ENCODE data around the gene APOC4. TPM values are rescaled to one million over a fixed set of nuclear protein-coding genes. Genes with fewer than 3 reads are reported as not detected.
A peak's percentile ranks its signal among the peaks of the same experiment; 100 is the strongest.

The APOC4 gene
- total and polyA plus RNA-seq, 7 experiments from 2014 or later, result not detected

DNA sequence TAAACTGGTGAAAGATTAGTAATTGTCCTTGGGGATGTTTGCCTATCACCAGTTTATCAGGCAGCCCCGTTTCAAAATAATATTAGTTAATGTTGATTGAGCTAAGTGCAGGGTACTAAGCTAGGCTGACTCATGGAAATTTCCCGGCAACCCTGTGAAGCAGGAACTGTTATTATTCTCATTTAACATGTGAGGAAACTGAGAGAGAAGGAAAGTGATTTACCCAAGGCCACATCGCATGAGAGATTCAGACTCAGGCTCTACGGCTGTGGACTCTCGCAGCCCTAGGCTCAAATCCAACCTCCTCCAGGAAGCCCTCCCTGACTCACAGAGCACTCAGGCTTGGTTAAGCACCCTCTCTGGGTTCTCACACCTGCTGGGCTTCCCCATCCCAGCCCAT lies 32.8 kb downstream of the APOC4 start:
- no peaks in the 10 kb centered on the region for H3K4me1 ChIP-seq (ENCODE audit: control insufficient read depth in 2 of 2, insufficient read depth in 2 of 2, low read length in 2 of 2)
- H3K27me3 ChIP-seq (ENCODE audit: control insufficient read depth in 2 of 2, insufficient read depth in 2 of 2, low read length in 2 of 2), result no peaks in the 10 kb centered on the region
- no peaks in the 10 kb centered on the region for H3K27me3 Mint-ChIP-seq
- DNase-seq (no peak), ATAC-seq (no peak)
- no peak overlapping the region for H3K27ac Mint-ChIP-seq
- intact Hi-C loops (cut with micrococcal nuclease), result no loop called here
- H3K4me1 Mint-ChIP-seq, result peaks cover 0 to 5% (median 0%) of the 10 kb centered on the region in 7 donors
- H3K36me3 ChIP-seq (ENCODE audit: control insufficient read depth in 2 of 3, insufficient read depth in 3 of 3, low read length in 3 of 3), result peaks cover 26 to 78% (median 40%) of the 10 kb centered on the region in 3 experiments
- H3K9me3 Mint-ChIP-seq, result no peaks in the 10 kb centered on the region
- POLR2A ChIA-PET, result interaction anchor here (0.6 kb wide), 1 partner anchor 230 kb away, joined by 4 read pairs; no protein-coding TSS in a partner anchor
- H3K27ac ChIP-seq (ENCODE audit: low read depth, low read length), result no peak overlapping the region
- CTCF ChIA-PET, result no interaction called here
- peaks cover 0 to 40% (median 10%) of the 10 kb centered on the region in 5 donors for H3K36me3 Mint-ChIP-seq
- H3K4me3 Mint-ChIP-seq, result no peak overlapping the region
- H3K4me3 ChIP-seq (ENCODE audit: low read length), result no peak overlapping the region
- no peaks in the 10 kb centered on the region for H3K9me3 ChIP-seq (ENCODE audit: control insufficient read depth in 2 of 3, low read length in 3 of 3)

GRCh38 chr19:44975444-44975843 lies 33.4 kb downstream of the APOC4 start:
- H3K9me3 ChIP-seq (ENCODE audit: control insufficient read depth in 2 of 3, low read length in 3 of 3), result no peaks in the 10 kb centered on the region
- no peak overlapping the region for H3K27ac ChIP-seq (ENCODE audit: low read depth, low read length)
- POLR2A ChIA-PET, result interaction anchor here (0.6 to 1.3 kb wide), 2 partner anchors 18 to 229 kb away, joined by 3 to 4 read pairs; no protein-coding TSS in a partner anchor
- peaks cover 0 to 41% (median 10%) of the 10 kb centered on the region in 5 donors for H3K36me3 Mint-ChIP-seq
- no peaks in the 10 kb centered on the region for H3K9me3 Mint-ChIP-seq
- H3K4me1 Mint-ChIP-seq, result peaks cover 0 to 4% (median 0%) of the 10 kb centered on the region in 7 donors
- no peaks in the 10 kb centered on the region for H3K4me1 ChIP-seq (ENCODE audit: control insufficient read depth in 2 of 2, insufficient read depth in 2 of 2, low read length in 2 of 2)
- intact Hi-C loops (cut with micrococcal nuclease), result no loop called here
- H3K4me3 ChIP-seq (ENCODE audit: low read length), result no peak overlapping the region
- CTCF ChIA-PET, result interaction anchor here (0.7 kb wide), 1 partner anchor 1344 kb away, joined by 3 read pairs; no protein-coding TSS in a partner anchor
- no peaks in the 10 kb centered on the region for H3K27me3 ChIP-seq (ENCODE audit: control insufficient read depth in 2 of 2, insufficient read depth in 2 of 2, low read length in 2 of 2)
- no peak overlapping the region for H3K4me3 Mint-ChIP-seq
- H3K27me3 Mint-ChIP-seq, result no peaks in the 10 kb centered on the region
- DNase-seq (no peak), ATAC-seq (no peak)
- peaks cover 26 to 77% (median 37%) of the 10 kb centered on the region in 3 experiments for H3K36me3 ChIP-seq (ENCODE audit: control insufficient read depth in 2 of 3, insufficient read depth in 3 of 3, low read length in 3 of 3)
- H3K27ac Mint-ChIP-seq, result no peak overlapping the region

GRCh38 chr19:44984005-44984404 lies 42.0 kb downstream of the APOC4 start:
- Mint-ChIP-seq H3K4me3 (no peak overlapping the region), H3K36me3 (peaks cover 0 to 20% (median 0%) of the 10 kb centered on the region in 5 donors), H3K9me3 (no peaks in the 10 kb centered on the region), H3K27me3 (no peaks in the 10 kb centered on the region), H3K4me1 (no peaks in the 10 kb centered on the region), H3K27ac (peak overlapping the region in 1 of 9 donors; percentile 32)
- ATAC-seq (peak; percentile 18), DNase-seq (no peak)
- H3K4me3 ChIP-seq (ENCODE audit: low read length), result no peak overlapping the region
- POLR2A ChIA-PET, result no interaction called here
- H3K27ac ChIP-seq (ENCODE audit: low read depth, low read length), result no peak overlapping the region
- H3K27me3 ChIP-seq (ENCODE audit: control insufficient read depth in 2 of 2, insufficient read depth in 2 of 2, low read length in 2 of 2), result no peaks in the 10 kb centered on the region
- intact Hi-C loops (cut with micrococcal nuclease), result no loop called here
- CTCF ChIA-PET, result no interaction called here
- H3K4me1 ChIP-seq (ENCODE audit: control insufficient read depth in 2 of 2, insufficient read depth in 2 of 2, low read length in 2 of 2), result no peaks in the 10 kb centered on the region
- no peaks in the 10 kb centered on the region for H3K9me3 ChIP-seq (ENCODE audit: control insufficient read depth in 2 of 3, low read length in 3 of 3)
- H3K36me3 ChIP-seq (ENCODE audit: control insufficient read depth in 2 of 3, insufficient read depth in 3 of 3, low read length in 3 of 3), result peaks cover 0 to 89% (median 7%) of the 10 kb centered on the region in 3 experiments

DNA sequence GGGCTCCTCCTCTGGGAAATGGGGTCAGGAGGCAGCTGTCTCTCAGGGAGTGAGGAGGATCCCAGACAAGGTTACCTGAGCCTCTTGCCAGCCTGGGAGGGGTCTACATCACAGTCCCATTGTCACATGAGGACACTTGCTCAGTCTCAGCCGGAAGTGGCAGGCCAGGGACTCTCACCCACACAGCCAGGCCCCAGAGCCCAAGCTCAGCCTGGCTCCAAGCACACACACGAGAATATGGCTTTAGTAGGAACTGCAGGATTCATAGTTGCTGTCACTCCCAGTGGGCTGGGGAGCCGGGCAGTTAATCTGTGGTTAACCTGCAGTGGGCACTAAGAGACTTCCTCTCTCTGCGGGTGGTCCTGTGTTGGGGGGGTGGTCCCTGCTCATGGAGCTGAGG lies 43.4 kb downstream of the APOC4 start:
- DNase-seq (no peak), ATAC-seq (no peak)
- H3K27ac Mint-ChIP-seq, result peak overlapping the region in 1 of 9 donors; percentile 18
- H3K4me3 Mint-ChIP-seq, result no peak overlapping the region
- Histone ChIP-seq H3K9me3 (ENCODE audit: control insufficient read depth in 2 of 3, low read length in 3 of 3) (no peaks in the 10 kb centered on the region), H3K4me3 (ENCODE audit: low read length) (no peak overlapping the region), H3K4me1 (ENCODE audit: control insufficient read depth in 2 of 2, insufficient read depth in 2 of 2, low read length in 2 of 2) (no peaks in the 10 kb centered on the region), H3K27me3 (ENCODE audit: control insufficient read depth in 2 of 2, insufficient read depth in 2 of 2, low read length in 2 of 2) (no peaks in the 10 kb centered on the region), H3K27ac (ENCODE audit: low read depth, low read length) (no peak overlapping the region), H3K36me3 (ENCODE audit: control insufficient read depth in 2 of 3, insufficient read depth in 3 of 3, low read length in 3 of 3) (peaks cover 0 to 90% (median 0%) of the 10 kb centered on the region in 3 experiments)
- ChIA-PET CTCF (no interaction called here), POLR2A (no interaction called here)
- intact Hi-C loops (cut with micrococcal nuclease), result no loop called here
- H3K27me3 Mint-ChIP-seq, result no peaks in the 10 kb centered on the region
- no peaks in the 10 kb centered on the region for H3K9me3 Mint-ChIP-seq
- H3K36me3 Mint-ChIP-seq, result peaks cover 0 to 20% (median 0%) of the 10 kb centered on the region in 5 donors
- no peaks in the 10 kb centered on the region for H3K4me1 Mint-ChIP-seq

DNA sequence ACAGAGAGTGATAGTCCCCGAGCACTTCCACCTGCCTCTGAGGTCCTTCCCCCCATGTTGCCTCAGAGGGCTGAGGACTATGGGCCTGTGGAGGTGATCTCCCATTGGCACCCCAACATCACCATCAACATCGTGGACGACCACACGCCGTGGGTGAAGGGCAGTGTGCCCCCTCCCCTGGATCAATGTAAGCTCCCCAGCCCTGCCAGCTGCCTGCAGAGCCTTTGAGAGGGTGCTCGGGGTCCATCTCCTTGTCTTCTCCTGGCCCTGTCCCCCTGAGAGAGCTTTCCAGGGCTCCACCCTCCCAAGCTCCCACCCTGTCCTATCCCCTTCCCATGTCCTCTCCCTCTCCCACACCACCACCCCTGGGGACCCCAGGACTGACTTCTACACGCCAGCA lies 44.4 kb downstream of the APOC4 start:
- Histone ChIP-seq H3K4me3 (ENCODE audit: low read length) (no peak overlapping the region), H3K27me3 (ENCODE audit: control insufficient read depth in 2 of 2, insufficient read depth in 2 of 2, low read length in 2 of 2) (no peaks in the 10 kb centered on the region), H3K27ac (ENCODE audit: low read depth, low read length) (no peak overlapping the region), H3K9me3 (ENCODE audit: control insufficient read depth in 2 of 3, low read length in 3 of 3) (no peaks in the 10 kb centered on the region), H3K36me3 (ENCODE audit: control insufficient read depth in 2 of 3, insufficient read depth in 3 of 3, low read length in 3 of 3) (peaks cover 0 to 96% (median 0%) of the 10 kb centered on the region in 3 experiments), H3K4me1 (ENCODE audit: control insufficient read depth in 2 of 2, insufficient read depth in 2 of 2, low read length in 2 of 2) (no peaks in the 10 kb centered on the region)
- H3K4me1 Mint-ChIP-seq, result no peaks in the 10 kb centered on the region
- ChIA-PET POLR2A (no interaction called here), CTCF (interaction anchor here (0.5 kb wide), 1 partner anchor 1199 kb away, joined by 4 read pairs; no protein-coding TSS in a partner anchor)
- no peak overlapping the region for H3K4me3 Mint-ChIP-seq
- peak overlapping the region in 1 of 9 donors; percentile 33 for H3K27ac Mint-ChIP-seq
- intact Hi-C loops (cut with micrococcal nuclease), result no loop called here
- no peaks in the 10 kb centered on the region for H3K27me3 Mint-ChIP-seq
- H3K36me3 Mint-ChIP-seq, result peaks cover 0 to 20% (median 0%) of the 10 kb centered on the region in 5 donors
- DNase-seq (no peak), ATAC-seq (no peak)
- H3K9me3 Mint-ChIP-seq, result no peaks in the 10 kb centered on the region

GRCh38 chr19:44987148-44987675 lies 45.2 kb downstream of the APOC4 start:
- H3K27me3 Mint-ChIP-seq, result no peaks in the 10 kb centered on the region
- no peak overlapping the region for H3K4me3 ChIP-seq (ENCODE audit: low read length)
- no peaks in the 10 kb centered on the region for H3K9me3 ChIP-seq (ENCODE audit: control insufficient read depth in 2 of 3, low read length in 3 of 3)
- H3K27ac Mint-ChIP-seq, result peak overlapping the region in 1 of 9 donors; percentile 33
- H3K4me1 ChIP-seq (ENCODE audit: control insufficient read depth in 2 of 2, insufficient read depth in 2 of 2, low read length in 2 of 2), result no peaks in the 10 kb centered on the region
- no peak overlapping the region for H3K27ac ChIP-seq (ENCODE audit: low read depth, low read length)
- POLR2A ChIA-PET, result no interaction called here
- intact Hi-C loops (cut with micrococcal nuclease), result no loop called here
- H3K4me1 Mint-ChIP-seq, result no peaks in the 10 kb centered on the region
- ATAC-seq (no peak), DNase-seq (no peak)
- H3K36me3 Mint-ChIP-seq, result peaks cover 0 to 26% (median 0%) of the 10 kb centered on the region in 5 donors
- H3K4me3 Mint-ChIP-seq, result no peak overlapping the region
- H3K9me3 Mint-ChIP-seq, result no peaks in the 10 kb centered on the region
- H3K27me3 ChIP-seq (ENCODE audit: control insufficient read depth in 2 of 2, insufficient read depth in 2 of 2, low read length in 2 of 2), result no peaks in the 10 kb centered on the region
- H3K36me3 ChIP-seq (ENCODE audit: control insufficient read depth in 2 of 3, insufficient read depth in 3 of 3, low read length in 3 of 3), result peaks cover 0 to 96% (median 0%) of the 10 kb centered on the region in 3 experiments
- CTCF ChIA-PET, result no interaction called here

DNA sequence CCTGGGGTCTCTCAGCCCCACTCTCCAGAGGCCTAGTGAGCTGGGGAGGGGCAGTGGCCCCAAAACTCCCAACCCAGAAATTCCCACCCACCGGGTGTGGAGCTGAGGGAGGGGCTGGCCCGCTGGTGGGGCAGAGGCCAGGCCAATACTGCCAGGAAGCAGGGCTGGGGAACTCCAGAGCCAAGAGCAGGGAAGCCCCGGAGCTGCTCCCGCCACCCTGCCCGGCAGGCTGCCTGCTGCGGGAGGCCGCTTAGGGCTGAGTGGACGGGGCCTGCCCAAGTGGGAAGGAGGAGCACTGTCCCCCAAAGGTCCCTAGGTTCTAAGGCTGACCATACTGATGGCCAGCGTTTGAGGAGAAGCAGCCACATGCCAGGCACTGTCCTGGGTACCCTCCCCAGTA lies 46.2 kb downstream of the APOC4 start:
- no peak overlapping the region for H3K27ac ChIP-seq (ENCODE audit: low read depth, low read length)
- no peaks in the 10 kb centered on the region for H3K4me1 ChIP-seq (ENCODE audit: control insufficient read depth in 2 of 2, insufficient read depth in 2 of 2, low read length in 2 of 2)
- H3K27me3 Mint-ChIP-seq, result no peaks in the 10 kb centered on the region
- peaks cover 0 to 92% (median 0%) of the 10 kb centered on the region in 3 experiments for H3K36me3 ChIP-seq (ENCODE audit: control insufficient read depth in 2 of 3, insufficient read depth in 3 of 3, low read length in 3 of 3)
- ChIA-PET POLR2A (interaction anchor here (0.7 kb wide), 1 partner anchor 125 kb away, joined by 3 read pairs; no protein-coding TSS in a partner anchor), CTCF (interaction anchor here (0.6 to 1.6 kb wide), 4 partner anchors 51 to 291 kb away, joined by 3 to 7 read pairs (median 4); partner anchors contain the start of gene CLASRP)
- intact Hi-C loops (cut with micrococcal nuclease), result no loop called here
- H3K27ac Mint-ChIP-seq, result no peak overlapping the region
- no peaks in the 10 kb centered on the region for H3K9me3 Mint-ChIP-seq
- no peak overlapping the region for H3K4me3 ChIP-seq (ENCODE audit: low read length)
- H3K4me1 Mint-ChIP-seq, result no peaks in the 10 kb centered on the region
- H3K27me3 ChIP-seq (ENCODE audit: control insufficient read depth in 2 of 2, insufficient read depth in 2 of 2, low read length in 2 of 2), result no peaks in the 10 kb centered on the region
- no peaks in the 10 kb centered on the region for H3K9me3 ChIP-seq (ENCODE audit: control insufficient read depth in 2 of 3, low read length in 3 of 3)
- no peak overlapping the region for H3K4me3 Mint-ChIP-seq
- DNase-seq, result peak in 1 of 9 donors; percentile 6
- H3K36me3 Mint-ChIP-seq, result peaks cover 0 to 26% (median 0%) of the 10 kb centered on the region in 5 donors
- ATAC-seq, result no peak

Measured in naive thymus-derived CD4-positive, alpha-beta T cell (primary cell).